HepG2 (cell line): Measurements from ENCODE around the gene ENTREP3. TPM values are rescaled to one million over a fixed set of nuclear protein-coding genes. Genes with fewer than 3 reads are reported as not detected.

Source experiments
- BCL6 ChIP-seq: IDR thresholded peaks from 2 replicates; pipeline ENCODE4 v1.6.1; 2016; ENCODE audit warnings: missing genetic modification reagents, missing compliant biosample characterization
- GLI4 ChIP-seq: sonication (generic); formaldehyde crosslinking; IDR thresholded peaks from 2 replicates; pipeline ENCODE4 v1.5.1; 2020; ENCODE audit warnings: missing genetic modification reagents, mild to moderate bottlenecking, moderate library complexity, borderline replicate concordance
- HNF4G ChIP-seq, 2 experiments: sonication (generic) in 1 of 2; formaldehyde crosslinking in 1 of 2; IDR thresholded peaks; 2 replicates each; pipeline versions ENCODE4 v1.4.0 to v1.6.1; 2011 to 2020; ENCODE audit warnings: borderline replicate concordance in 2 of 2, low read depth in 2 of 2, mild to moderate bottlenecking in 2 of 2, low read length in 1 of 2, missing genetic modification reagents in 1 of 2, moderate library complexity in 1 of 2
- KLF12 ChIP-seq: sonication (generic); formaldehyde crosslinking; IDR thresholded peaks from 2 replicates; pipeline ENCODE4 v1.4.0; 2020; ENCODE audit warnings: missing genetic modification reagents, borderline replicate concordance
- RFXAP ChIP-seq: sonication (generic); formaldehyde crosslinking; IDR thresholded peaks from 2 replicates; pipeline ENCODE4 v1.4.0; 2020; ENCODE audit warnings: missing genetic modification reagents, borderline replicate concordance
- TCF7 ChIP-seq: sonication (generic); IDR thresholded peaks from 2 replicates; pipeline ENCODE4 v1.6.1; 2016; ENCODE audit warnings: antibody characterized with exemption, low read depth
- ZNF10 ChIP-seq: sonication (generic); formaldehyde crosslinking; IDR thresholded peaks from 2 replicates; pipeline ENCODE4 v1.4.0; 2020; ENCODE audit warnings: mild to moderate bottlenecking, low read depth, missing genetic modification reagents, borderline replicate concordance
- ZNF143 ChIP-seq: sonication (generic); formaldehyde crosslinking; IDR thresholded peaks from 2 replicates; pipeline ENCODE4 v1.4.0; 2020; ENCODE audit warnings: missing genetic modification reagents
- ZNF430 ChIP-seq: sonication (generic); formaldehyde crosslinking; IDR thresholded peaks from 2 replicates; pipeline ENCODE4 v1.9.0; 2021; ENCODE audit warnings: mild to moderate bottlenecking, missing genetic modification reagents
- ZNF589 ChIP-seq: sonication (generic); formaldehyde crosslinking; conservative IDR thresholded peaks from 2 replicates; pipeline ENCODE4 v1.8.0; 2022; ENCODE audit warnings: mild to moderate bottlenecking, moderate library complexity, missing genetic modification reagents
- polyA plus RNA-seq, 8 experiments: library from polyadenylated mRNA; depleted of rRNA in 3 of 8; stranded (reverse) in 7 of 8; unstranded in 1 of 8; fragments of >200 nt; fragmentation: Illumina TruSeq in 4 of 8; extraction: Trizol in 4 of 8; gene quantifications; 2 replicates each; pipeline versions ENCODE4 v1.2.1 to v1.2.3, GENCODE V29; 2011 to 2016; ENCODE audit warnings: low read depth in 4 of 8, missing spikeins in 1 of 8, mixed read lengths in 1 of 8; ENCODE audit not compliant: insufficient read depth in 1 of 8
- total RNA-seq, 5 experiments: library from RNA; depleted of rRNA; stranded (reverse); fragments of >200 nt; fragmentation: Illumina TruSeq; extraction: Trizol; gene quantifications; 2 replicates each; pipeline ENCODE4 v1.2.3, GENCODE V29; 2016; ENCODE audit warnings: low read depth in 1 of 5
- TF ChIP-seq, protein P1 (sequence below): IDR thresholded peaks from 2 replicates; pipeline ENCODE4 v1.6.1; 2012; ENCODE audit warnings: low read length, improper control_type of control experiment
- TF ChIP-seq, protein P2 (sequence below): IDR thresholded peaks from 2 replicates; pipeline ENCODE4 v1.6.1; 2016; ENCODE audit warnings: missing compliant biosample characterization, missing genetic modification reagents, borderline replicate concordance
- TF ChIP-seq, protein P3 (sequence below): sonication (generic); formaldehyde crosslinking; IDR thresholded peaks from 2 replicates; pipeline ENCODE4 v1.5.0; 2020; ENCODE audit warnings: missing genetic modification reagents, mild to moderate bottlenecking, borderline replicate concordance
- TF ChIP-seq, protein P4 (sequence below): sonication (generic); formaldehyde crosslinking; IDR thresholded peaks from 2 replicates; pipeline ENCODE4 v1.8.0; 2022; ENCODE audit warnings: missing genetic modification reagents, mild to moderate bottlenecking, moderate library complexity, borderline replicate concordance
- TF ChIP-seq, protein P5 (sequence below): sonication (generic); formaldehyde crosslinking; IDR thresholded peaks from 2 replicates; pipeline ENCODE4 v1.4.0; 2020; ENCODE audit warnings: mild to moderate bottlenecking, missing genetic modification reagents
- TF ChIP-seq, protein P6 (sequence below): sonication (generic); formaldehyde crosslinking; IDR thresholded peaks from 2 replicates; pipeline ENCODE4 v1.8.1; 2023; ENCODE audit warnings: missing genetic modification reagents, inconsistent platforms, borderline replicate concordance

ENTREP3 gene
- total and polyA plus RNA-seq, 2 of the 13 experiments (the other 11 are each of a cell fraction or from before 2014, with no cell fraction given), result 4.1 to 9.9 TPM

DNA sequence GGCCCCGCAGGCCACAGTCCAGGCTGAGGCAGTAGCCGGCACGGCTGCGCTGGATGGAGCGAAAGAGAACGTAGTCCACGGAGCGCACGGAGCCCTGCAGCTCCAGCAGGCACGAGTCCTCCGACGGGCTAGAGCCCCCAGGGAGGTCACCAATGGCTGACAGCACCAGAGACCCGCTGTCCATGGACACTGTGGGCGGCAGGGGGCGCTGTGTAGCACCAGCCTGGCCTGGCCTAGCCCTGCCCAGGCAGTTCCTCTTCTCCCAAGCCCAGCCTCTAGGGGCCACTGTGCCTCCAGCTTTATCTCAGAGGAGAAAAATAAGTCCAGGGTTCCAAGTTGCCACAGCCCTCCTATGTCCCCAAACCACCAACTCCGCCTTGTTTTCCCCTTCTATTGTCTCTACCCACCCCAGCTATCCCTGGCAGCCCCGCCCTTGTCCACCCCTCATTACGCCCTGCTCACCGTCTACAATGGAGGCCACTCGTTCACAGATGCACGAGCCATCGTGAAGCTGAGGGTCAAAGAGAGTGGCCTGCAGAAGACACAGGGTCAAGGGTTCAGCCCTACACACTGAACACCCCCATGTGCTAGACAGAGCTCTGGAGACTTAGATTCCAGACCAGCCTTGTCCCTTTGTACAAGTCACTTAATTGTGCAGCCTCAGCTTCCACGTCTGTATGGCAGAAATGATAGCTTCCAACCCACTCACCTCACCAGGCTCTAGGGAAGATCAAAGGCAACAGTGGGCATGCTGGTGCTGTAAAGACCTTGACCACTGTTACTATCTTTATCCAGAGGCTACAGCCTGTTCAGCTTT is 4.4 kb downstream of the ENTREP3 start (continued):
- TF ChIP-seq, protein P1, sequence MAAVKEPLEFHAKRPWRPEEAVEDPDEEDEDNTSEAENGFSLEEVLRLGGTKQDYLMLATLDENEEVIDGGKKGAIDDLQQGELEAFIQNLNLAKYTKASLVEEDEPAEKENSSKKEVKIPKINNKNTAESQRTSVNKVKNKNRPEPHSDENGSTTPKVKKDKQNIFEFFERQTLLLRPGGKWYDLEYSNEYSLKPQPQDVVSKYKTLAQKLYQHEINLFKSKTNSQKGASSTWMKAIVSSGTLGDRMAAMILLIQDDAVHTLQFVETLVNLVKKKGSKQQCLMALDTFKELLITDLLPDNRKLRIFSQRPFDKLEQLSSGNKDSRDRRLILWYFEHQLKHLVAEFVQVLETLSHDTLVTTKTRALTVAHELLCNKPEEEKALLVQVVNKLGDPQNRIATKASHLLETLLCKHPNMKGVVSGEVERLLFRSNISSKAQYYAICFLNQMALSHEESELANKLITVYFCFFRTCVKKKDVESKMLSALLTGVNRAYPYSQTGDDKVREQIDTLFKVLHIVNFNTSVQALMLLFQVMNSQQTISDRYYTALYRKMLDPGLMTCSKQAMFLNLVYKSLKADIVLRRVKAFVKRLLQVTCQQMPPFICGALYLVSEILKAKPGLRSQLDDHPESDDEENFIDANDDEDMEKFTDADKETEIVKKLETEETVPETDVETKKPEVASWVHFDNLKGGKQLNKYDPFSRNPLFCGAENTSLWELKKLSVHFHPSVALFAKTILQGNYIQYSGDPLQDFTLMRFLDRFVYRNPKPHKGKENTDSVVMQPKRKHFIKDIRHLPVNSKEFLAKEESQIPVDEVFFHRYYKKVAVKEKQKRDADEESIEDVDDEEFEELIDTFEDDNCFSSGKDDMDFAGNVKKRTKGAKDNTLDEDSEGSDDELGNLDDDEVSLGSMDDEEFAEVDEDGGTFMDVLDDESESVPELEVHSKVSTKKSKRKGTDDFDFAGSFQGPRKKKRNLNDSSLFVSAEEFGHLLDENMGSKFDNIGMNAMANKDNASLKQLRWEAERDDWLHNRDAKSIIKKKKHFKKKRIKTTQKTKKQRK, result no peak
- TF ChIP-seq BCL6 (CRISPR knock-in tag) (peak; percentile 65), RFXAP (CRISPR knock-in tag) (peak; percentile 54; the same call in 1 of the 2 replicates), GLI4 (no peak), ZNF10 (CRISPR knock-in tag) (no peak), ZNF143 (CRISPR knock-in tag) (no peak; the same call in 1 of the 2 replicates), ZNF589 (CRISPR knock-in tag) (0 out of 2 replicates have a peak, but pooled peaks have one; percentile 35), HNF4G (IDR thresholded peaks at IDR 0.05; ENCODE audit: borderline replicate concordance, low read depth, low read length) (peak; percentile 6; the same call in 1 of the 2 replicates), HNF4G (CRISPR knock-in tag; IDR thresholded peaks at IDR 0.05; ENCODE audit: borderline replicate concordance, low read depth) (peak; percentile 16; the same call in 1 of the 2 replicates), KLF12 (CRISPR knock-in tag) (peak; percentile 67; the same call in 1 of the 2 replicates), TCF7 (peak; percentile 70), ZNF430 (CRISPR knock-in tag) (no peak)
- TF ChIP-seq, protein P2, sequence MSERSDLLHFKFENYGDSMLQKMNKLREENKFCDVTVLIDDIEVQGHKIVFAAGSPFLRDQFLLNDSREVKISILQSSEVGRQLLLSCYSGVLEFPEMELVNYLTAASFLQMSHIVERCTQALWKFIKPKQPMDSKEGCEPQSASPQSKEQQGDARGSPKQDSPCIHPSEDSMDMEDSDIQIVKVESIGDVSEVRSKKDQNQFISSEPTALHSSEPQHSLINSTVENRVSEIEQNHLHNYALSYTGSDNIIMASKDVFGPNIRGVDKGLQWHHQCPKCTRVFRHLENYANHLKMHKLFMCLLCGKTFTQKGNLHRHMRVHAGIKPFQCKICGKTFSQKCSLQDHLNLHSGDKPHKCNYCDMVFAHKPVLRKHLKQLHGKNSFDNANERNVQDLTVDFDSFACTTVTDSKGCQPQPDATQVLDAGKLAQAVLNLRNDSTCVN (CRISPR knock-in tag), result peak; percentile 18; the same call in 1 of the 2 replicates
- TF ChIP-seq, protein P3, sequence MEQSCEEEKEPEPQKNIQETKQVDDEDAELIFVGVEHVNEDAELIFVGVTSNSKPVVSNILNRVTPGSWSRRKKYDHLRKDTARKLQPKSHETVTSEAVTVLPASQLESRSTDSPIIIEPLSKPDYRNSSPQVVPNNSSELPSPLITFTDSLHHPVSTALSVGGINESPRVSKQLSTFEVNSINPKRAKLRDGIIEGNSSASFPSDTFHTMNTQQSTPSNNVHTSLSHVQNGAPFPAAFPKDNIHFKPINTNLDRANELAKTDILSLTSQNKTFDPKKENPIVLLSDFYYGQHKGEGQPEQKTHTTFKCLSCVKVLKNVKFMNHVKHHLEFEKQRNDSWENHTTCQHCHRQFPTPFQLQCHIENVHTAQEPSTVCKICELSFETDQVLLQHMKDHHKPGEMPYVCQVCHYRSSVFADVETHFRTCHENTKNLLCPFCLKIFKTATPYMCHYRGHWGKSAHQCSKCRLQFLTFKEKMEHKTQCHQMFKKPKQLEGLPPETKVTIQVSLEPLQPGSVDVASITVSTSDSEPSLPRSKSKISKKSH (CRISPR knock-in tag), result peak; percentile 20; the same call in 1 of the 2 replicates
- TF ChIP-seq, protein P4, sequence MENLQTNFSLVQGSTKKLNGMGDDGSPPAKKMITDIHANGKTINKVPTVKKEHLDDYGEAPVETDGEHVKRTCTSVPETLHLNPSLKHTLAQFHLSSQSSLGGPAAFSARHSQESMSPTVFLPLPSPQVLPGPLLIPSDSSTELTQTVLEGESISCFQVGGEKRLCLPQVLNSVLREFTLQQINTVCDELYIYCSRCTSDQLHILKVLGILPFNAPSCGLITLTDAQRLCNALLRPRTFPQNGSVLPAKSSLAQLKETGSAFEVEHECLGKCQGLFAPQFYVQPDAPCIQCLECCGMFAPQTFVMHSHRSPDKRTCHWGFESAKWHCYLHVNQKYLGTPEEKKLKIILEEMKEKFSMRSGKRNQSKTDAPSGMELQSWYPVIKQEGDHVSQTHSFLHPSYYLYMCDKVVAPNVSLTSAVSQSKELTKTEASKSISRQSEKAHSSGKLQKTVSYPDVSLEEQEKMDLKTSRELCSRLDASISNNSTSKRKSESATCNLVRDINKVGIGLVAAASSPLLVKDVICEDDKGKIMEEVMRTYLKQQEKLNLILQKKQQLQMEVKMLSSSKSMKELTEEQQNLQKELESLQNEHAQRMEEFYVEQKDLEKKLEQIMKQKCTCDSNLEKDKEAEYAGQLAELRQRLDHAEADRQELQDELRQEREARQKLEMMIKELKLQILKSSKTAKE (CRISPR knock-in tag), result no peak
- TF ChIP-seq, protein P5, sequence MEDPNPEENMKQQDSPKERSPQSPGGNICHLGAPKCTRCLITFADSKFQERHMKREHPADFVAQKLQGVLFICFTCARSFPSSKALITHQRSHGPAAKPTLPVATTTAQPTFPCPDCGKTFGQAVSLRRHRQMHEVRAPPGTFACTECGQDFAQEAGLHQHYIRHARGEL (CRISPR knock-in tag), result no peak
- TF ChIP-seq, protein P6, sequence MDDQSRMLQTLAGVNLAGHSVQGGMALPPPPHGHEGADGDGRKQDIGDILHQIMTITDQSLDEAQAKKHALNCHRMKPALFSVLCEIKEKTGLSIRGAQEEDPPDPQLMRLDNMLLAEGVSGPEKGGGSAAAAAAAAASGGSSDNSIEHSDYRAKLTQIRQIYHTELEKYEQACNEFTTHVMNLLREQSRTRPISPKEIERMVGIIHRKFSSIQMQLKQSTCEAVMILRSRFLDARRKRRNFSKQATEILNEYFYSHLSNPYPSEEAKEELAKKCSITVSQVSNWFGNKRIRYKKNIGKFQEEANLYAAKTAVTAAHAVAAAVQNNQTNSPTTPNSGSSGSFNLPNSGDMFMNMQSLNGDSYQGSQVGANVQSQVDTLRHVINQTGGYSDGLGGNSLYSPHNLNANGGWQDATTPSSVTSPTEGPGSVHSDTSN (CRISPR knock-in tag), result no peak
